ENCODE data around the gene DNMBP. TPM values are rescaled to one million over a fixed set of nuclear protein-coding genes. Genes with fewer than 3 reads are reported as not detected.

Gene DNMBP
- total and polyA plus RNA-seq, 2 of the 8 experiments (the other 6 are each of a cell fraction or from before 2014, with no cell fraction given), result 19.1 to 26.4 TPM

DNA sequence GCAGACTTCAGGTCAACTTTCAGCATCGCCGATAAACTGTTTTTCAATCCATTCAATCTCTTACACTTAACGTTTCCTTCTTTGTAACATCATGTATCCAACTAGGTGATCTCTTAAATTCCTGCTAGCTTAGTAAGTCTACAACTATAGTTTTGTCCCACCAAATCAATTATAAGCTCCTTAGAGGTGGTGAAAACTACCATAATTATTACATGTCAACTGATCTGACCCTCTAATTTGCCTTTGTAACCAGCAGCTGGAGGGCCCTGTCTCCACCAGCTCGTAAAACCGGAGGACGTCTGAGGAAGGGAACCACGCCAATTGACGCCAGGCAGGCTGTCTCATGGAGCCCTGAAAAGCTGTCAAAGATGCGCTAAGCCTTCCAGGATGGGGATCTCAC is 113.9 kb downstream of the DNMBP start:
- Histone ChIP-seq H3K27me3 (replicated peaks in 1 of 4; ENCODE audit: control insufficient read depth in 3 of 4, extremely low read depth in 1 of 4, insufficient read depth in 3 of 4, low read length in 3 of 4) (no peaks in the 10 kb centered on the region), H3K14ac (ENCODE audit: insufficient read length) (no peak overlapping the region), H3K23me2 (ENCODE audit: low read depth, low read length) (no peaks in the 10 kb centered on the region), H4K8ac (ENCODE audit: extremely low read depth, insufficient read depth, low read length) (no peak overlapping the region), H3K23ac (ENCODE audit: insufficient read length) (no peak overlapping the region), H2BK5ac (ENCODE audit: low read depth, low read length) (no peak overlapping the region), H3K18ac (ENCODE audit: extremely low read depth, low read length) (no peak overlapping the region), H2AK5ac (ENCODE audit: low read depth, low read length) (no peak overlapping the region), H2BK120ac (replicated peaks; ENCODE audit: low read depth, low read length) (no peak overlapping the region), H3K9me3 (ENCODE audit: insufficient read depth in 2 of 2, low read depth in 1 of 2, low read length in 1 of 2) (no peaks in the 10 kb centered on the region), H2BK12ac (ENCODE audit: low read depth, low read length) (no peak overlapping the region), H3K4me1 (replicated peaks in 1 of 4; ENCODE audit: control insufficient read depth in 3 of 4, insufficient read depth in 4 of 4, low read length in 3 of 4) (no peaks in the 10 kb centered on the region), H3K9ac (replicated peaks in 1 of 4; ENCODE audit: extremely low read depth in 1 of 4, low read depth in 3 of 4, low read length in 3 of 4) (no peak overlapping the region), H3K27ac (ENCODE audit: low read depth, low read length) (no peak overlapping the region), H2BK15ac (ENCODE audit: low read length) (no peak overlapping the region), H3K4me2 (ENCODE audit: insufficient read depth in 1 of 2, low read depth in 2 of 2, low read length in 2 of 2) (no peak overlapping the region), H3K79me2 (ENCODE audit: control insufficient read depth in 1 of 2, insufficient read depth in 2 of 2, low read length in 2 of 2) (no peaks in the 10 kb centered on the region; a peak in 1 of 4 replicates), H3K4me3 (ENCODE audit: extremely low read depth in 1 of 4, insufficient read depth in 2 of 4, low read depth in 3 of 4, low read length in 4 of 4) (no peak overlapping the region), H2BK20ac (ENCODE audit: low read length) (no peak overlapping the region), H4K5ac (ENCODE audit: insufficient read length, low read depth, low read length) (no peak overlapping the region), H3K36me3 (ENCODE audit: control insufficient read depth in 2 of 4, insufficient read depth in 4 of 4, low read length in 3 of 4) (peaks cover 60 to 89% (median 82%) of the 10 kb centered on the region in 4 experiments), H3K56ac (replicated peaks; ENCODE audit: insufficient read length, low read depth, low read length) (no peak overlapping the region), H2AFZ (ENCODE audit: low read length) (no peak overlapping the region), H3K79me1 (ENCODE audit: low read depth, low read length) (no peaks in the 10 kb centered on the region), H4K91ac (replicated peaks; ENCODE audit: insufficient read length, low read length) (no peak overlapping the region), H4K20me1 (replicated peaks in 1 of 2; ENCODE audit: control insufficient read depth in 1 of 2, insufficient read depth in 2 of 2, low read length in 2 of 2) (no peaks in the 10 kb centered on the region), H3K4ac (replicated peaks; ENCODE audit: insufficient read length, low read depth, low read length) (no peak overlapping the region)
- FAIRE-seq (no peak), DNase-seq (ENCODE audit: low read depth in 1 of 2, low spot score in 2 of 2) (no peak)
- ChIA-PET CTCF (ENCODE audit: partially characterized antibody) (interaction anchor here (0.8 to 2.3 kb wide), 6 partner anchors 10 to 51 kb away, joined by 3 to 7 read pairs (median 4); no protein-coding TSS in a partner anchor), POLR2A (ENCODE audit: partially characterized antibody) (interaction anchor here (0.7 to 7.7 kb wide), 8 partner anchors 9 to 123 kb away, joined by 3 to 49 read pairs (median 4); no protein-coding TSS in a partner anchor)
- TF ChIP-seq BACH1 (IDR thresholded peaks at IDR 0.05; ENCODE audit: low read length), result no peak
- TF ChIP-seq BCL11A (IDR thresholded peaks at IDR 0.05; ENCODE audit: low read depth in 2 of 2, low read length in 2 of 2), result no peak
- no peak for TF ChIP-seq CTBP2 (IDR thresholded peaks at IDR 0.05; ENCODE audit: borderline replicate concordance, insufficient read depth, insufficient read length, low read length)
- no peak for TF ChIP-seq TCF12 (IDR thresholded peaks at IDR 0.05; ENCODE audit: low read depth, low read length)
- TF ChIP-seq JUND (IDR thresholded peaks at IDR 0.05; ENCODE audit: low read length), result no peak
- TF ChIP-seq CBX8 (IDR thresholded peaks at IDR 0.05; ENCODE audit: borderline replicate concordance, low read depth, low read length), result no peak
- TF ChIP-seq SIRT6 (IDR thresholded peaks at IDR 0.05; ENCODE audit: low read length), result no peak
- no peak for TF ChIP-seq PHF8 (conservative IDR thresholded peaks at IDR 0.05; ENCODE audit: low read depth, low read length)
- no peak for TF ChIP-seq TBP (IDR thresholded peaks at IDR 0.05; ENCODE audit: low read depth, low read length)
- TF ChIP-seq POLR2A (IDR thresholded peaks at IDR 0.05; ENCODE audit: control extremely low read depth in 1 of 2, low read depth in 2 of 2, low read length in 2 of 2), result no peak
- TF ChIP-seq HDAC6 (IDR thresholded peaks at IDR 0.05; ENCODE audit: low read depth, low read length), result no peak
- no peak for TF ChIP-seq SIX5 (IDR thresholded peaks at IDR 0.05; ENCODE audit: low read depth, low read length)
- 94% methylated on average over 9 of the region's 9 CpGs; no CpG with 5 or more reads in 1 of the 2 experiments for WGBS, 2 experiments (ENCODE audit: extremely low coverage in 1 of 2, insufficient coverage in 1 of 2, insufficient read length in 1 of 2, insufficient replicate concordance in 2 of 2, low coverage in 1 of 2, low lambda C conversion rate in 2 of 2, missing lambda C conversion rate in 1 of 2)

Data from H1 (cell line).